ENCODE results near the gene AMPH. TPM values are rescaled to one million over a fixed set of nuclear protein-coding genes. Genes with fewer than 3 reads are reported as not detected.

Gene AMPH
- polyA plus RNA-seq, 1 donor (not counting 4 experiments of a cell fraction or from before 2014, with no cell fraction given), result not detected

DNA sequence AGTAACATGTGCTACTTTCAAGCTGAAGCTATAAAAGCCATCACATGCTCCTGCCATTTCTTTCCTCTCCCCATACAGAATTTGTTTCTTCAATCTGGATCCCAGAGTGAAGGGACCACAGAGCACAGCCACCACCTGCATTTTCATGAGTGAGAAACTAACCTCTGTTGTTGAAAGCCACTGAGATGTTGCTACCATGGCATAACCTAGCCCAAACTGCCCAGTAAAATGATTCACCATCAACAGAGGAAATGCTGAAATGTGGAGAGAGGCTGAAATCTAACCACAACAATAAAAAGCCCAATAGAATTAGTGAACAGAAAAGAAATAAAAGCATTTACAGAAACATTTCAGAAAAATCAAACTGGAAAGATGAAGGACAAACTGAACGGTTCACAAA, 125.2 kb downstream of the AMPH start:
- FAIRE-seq (no peak), DNase-seq (ENCODE audit: low read depth, low spot score) (no peak)
- dilution Hi-C loops (cut with MboI; ENCODE audit: extremely low pct_ligation_motif_present, low sequenced_read_pairs), result no loop called here
- H3K4me2 ChIP-seq (ENCODE audit: control insufficient read depth, extremely low read depth, insufficient read depth, low read depth, low read length), result no peak overlapping the region
- no peak overlapping the region for H3K9ac ChIP-seq (ENCODE audit: control insufficient read depth, extremely low read depth, insufficient read depth, low read length)
- no peaks in the 10 kb centered on the region for H3K36me3 ChIP-seq (ENCODE audit: control insufficient read depth in 2 of 2, extremely low read depth in 1 of 2, insufficient read depth in 2 of 2, low read length in 2 of 2)
- H2AFZ ChIP-seq (ENCODE audit: control insufficient read depth, low read length), result no peak overlapping the region
- no peaks in the 10 kb centered on the region for H3K4me1 ChIP-seq (ENCODE audit: control insufficient read depth, extremely low read depth, insufficient read depth, low read length)
- TF ChIP-seq, protein P1, sequence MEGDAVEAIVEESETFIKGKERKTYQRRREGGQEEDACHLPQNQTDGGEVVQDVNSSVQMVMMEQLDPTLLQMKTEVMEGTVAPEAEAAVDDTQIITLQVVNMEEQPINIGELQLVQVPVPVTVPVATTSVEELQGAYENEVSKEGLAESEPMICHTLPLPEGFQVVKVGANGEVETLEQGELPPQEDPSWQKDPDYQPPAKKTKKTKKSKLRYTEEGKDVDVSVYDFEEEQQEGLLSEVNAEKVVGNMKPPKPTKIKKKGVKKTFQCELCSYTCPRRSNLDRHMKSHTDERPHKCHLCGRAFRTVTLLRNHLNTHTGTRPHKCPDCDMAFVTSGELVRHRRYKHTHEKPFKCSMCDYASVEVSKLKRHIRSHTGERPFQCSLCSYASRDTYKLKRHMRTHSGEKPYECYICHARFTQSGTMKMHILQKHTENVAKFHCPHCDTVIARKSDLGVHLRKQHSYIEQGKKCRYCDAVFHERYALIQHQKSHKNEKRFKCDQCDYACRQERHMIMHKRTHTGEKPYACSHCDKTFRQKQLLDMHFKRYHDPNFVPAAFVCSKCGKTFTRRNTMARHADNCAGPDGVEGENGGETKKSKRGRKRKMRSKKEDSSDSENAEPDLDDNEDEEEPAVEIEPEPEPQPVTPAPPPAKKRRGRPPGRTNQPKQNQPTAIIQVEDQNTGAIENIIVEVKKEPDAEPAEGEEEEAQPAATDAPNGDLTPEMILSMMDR (optimal IDR thresholded peaks at IDR 0.05 in 1 of 3, IDR thresholded peaks at IDR 0.05 in 1 of 3, conservative IDR thresholded peaks at IDR 0.05 in 1 of 3; ENCODE audit: extremely low read depth in 1 of 3, insufficient read depth in 2 of 3, low read length in 3 of 3), result no peak
- no peak for TF ChIP-seq EZH2 (IDR thresholded peaks at IDR 0.05; ENCODE audit: low read length)
- H3K27ac ChIP-seq (ENCODE audit: control insufficient read depth, insufficient read depth, low read length), result no peak overlapping the region
- no peak overlapping the region for H3K4me3 ChIP-seq (ENCODE audit: control insufficient read depth in 2 of 3, extremely low read depth in 1 of 3, insufficient read depth in 2 of 3, low read depth in 1 of 3, low read length in 3 of 3)
- no peaks in the 10 kb centered on the region for H3K9me3 ChIP-seq (ENCODE audit: control insufficient read depth, low read depth, low read length)
- H3K27me3 ChIP-seq (ENCODE audit: control insufficient read depth, extremely low read depth, insufficient read depth, low read length), result no peaks in the 10 kb centered on the region
- no peaks in the 10 kb centered on the region for H3K79me2 ChIP-seq (ENCODE audit: control insufficient read depth, insufficient read depth, low read length)
- H4K20me1 ChIP-seq (ENCODE audit: control insufficient read depth, extremely low read depth, insufficient read depth, low read length), result no peaks in the 10 kb centered on the region
- H3K9me1 ChIP-seq (ENCODE audit: control insufficient read depth, extremely low read depth, insufficient read depth, low read length), result no peaks in the 10 kb centered on the region

DNA sequence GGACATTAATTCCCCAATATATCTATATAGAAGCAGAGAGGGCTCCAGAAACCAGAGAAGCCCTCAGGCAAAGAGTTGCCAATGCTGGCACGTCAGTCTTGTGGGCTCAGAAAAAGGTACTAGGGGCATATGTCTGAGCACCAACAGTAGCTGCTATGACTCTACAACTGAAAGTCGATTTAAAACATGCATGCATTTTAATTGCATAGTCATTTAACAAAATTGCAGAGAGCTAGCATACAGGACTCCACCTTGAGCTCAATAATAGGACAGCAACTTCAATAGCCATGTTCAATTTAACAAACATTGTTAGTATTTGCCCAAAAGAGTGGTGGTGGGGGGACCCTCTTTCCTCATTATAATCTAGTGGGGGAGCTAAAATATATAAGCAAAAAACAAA, 126.5 kb downstream of the AMPH start:
- dilution Hi-C loops (cut with MboI; ENCODE audit: extremely low pct_ligation_motif_present, low sequenced_read_pairs), result no loop called here
- Histone ChIP-seq H3K9me3 (ENCODE audit: control insufficient read depth, low read depth, low read length) (no peaks in the 10 kb centered on the region), H3K79me2 (ENCODE audit: control insufficient read depth, insufficient read depth, low read length) (no peaks in the 10 kb centered on the region), H3K9me1 (ENCODE audit: control insufficient read depth, extremely low read depth, insufficient read depth, low read length) (no peaks in the 10 kb centered on the region), H3K27ac (ENCODE audit: control insufficient read depth, insufficient read depth, low read length) (no peak overlapping the region), H3K4me3 (ENCODE audit: control insufficient read depth in 2 of 3, extremely low read depth in 1 of 3, insufficient read depth in 2 of 3, low read depth in 1 of 3, low read length in 3 of 3) (no peak overlapping the region), H3K27me3 (ENCODE audit: control insufficient read depth, extremely low read depth, insufficient read depth, low read length) (no peaks in the 10 kb centered on the region), H4K20me1 (ENCODE audit: control insufficient read depth, extremely low read depth, insufficient read depth, low read length) (no peaks in the 10 kb centered on the region), H3K4me2 (ENCODE audit: control insufficient read depth, extremely low read depth, insufficient read depth, low read depth, low read length) (no peak overlapping the region), H3K36me3 (ENCODE audit: control insufficient read depth in 2 of 2, extremely low read depth in 1 of 2, insufficient read depth in 2 of 2, low read length in 2 of 2) (no peaks in the 10 kb centered on the region), H2AFZ (ENCODE audit: control insufficient read depth, low read length) (no peak overlapping the region), H3K9ac (ENCODE audit: control insufficient read depth, extremely low read depth, insufficient read depth, low read length) (no peak overlapping the region), H3K4me1 (ENCODE audit: control insufficient read depth, extremely low read depth, insufficient read depth, low read length) (no peaks in the 10 kb centered on the region)
- FAIRE-seq (no peak), DNase-seq (ENCODE audit: low read depth, low spot score) (no peak)
- TF ChIP-seq, protein P1 (optimal IDR thresholded peaks at IDR 0.05 in 1 of 3, IDR thresholded peaks at IDR 0.05 in 1 of 3, conservative IDR thresholded peaks at IDR 0.05 in 1 of 3; ENCODE audit: extremely low read depth in 1 of 3, insufficient read depth in 2 of 3, low read length in 3 of 3), result no peak
- TF ChIP-seq EZH2 (IDR thresholded peaks at IDR 0.05; ENCODE audit: low read length), result no peak
